ENCODE results near the gene GLS.

Gene GLS

DNA sequence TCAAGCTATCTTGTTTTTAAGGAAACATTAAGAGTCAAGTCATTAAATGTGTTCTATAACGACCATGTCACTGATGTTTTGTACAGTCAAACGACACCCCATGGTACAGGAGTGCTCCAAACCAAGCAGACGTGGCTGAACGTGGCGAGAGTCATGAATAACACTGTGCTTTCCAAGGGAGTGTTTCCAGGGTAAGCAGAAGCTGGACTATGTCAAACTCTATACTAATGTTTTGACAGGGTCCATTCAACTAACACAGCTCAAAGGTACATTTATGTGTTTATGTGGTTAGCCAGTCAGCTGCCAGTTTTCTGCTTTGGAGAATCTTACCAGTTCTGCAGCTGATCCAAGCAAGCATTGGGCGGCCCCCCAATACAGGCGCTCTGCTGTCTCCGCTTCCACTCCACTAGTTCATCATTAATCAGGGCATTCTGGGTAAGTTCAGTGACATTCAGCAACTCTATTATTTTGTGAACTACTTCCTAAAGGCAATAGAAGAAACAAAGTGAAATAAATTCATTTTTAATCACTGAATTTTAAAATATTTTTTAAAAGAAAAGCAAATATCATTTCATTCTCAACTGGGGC is 117.0 kb downstream of the GLS start:
- DNase-seq = no peak

DNA sequence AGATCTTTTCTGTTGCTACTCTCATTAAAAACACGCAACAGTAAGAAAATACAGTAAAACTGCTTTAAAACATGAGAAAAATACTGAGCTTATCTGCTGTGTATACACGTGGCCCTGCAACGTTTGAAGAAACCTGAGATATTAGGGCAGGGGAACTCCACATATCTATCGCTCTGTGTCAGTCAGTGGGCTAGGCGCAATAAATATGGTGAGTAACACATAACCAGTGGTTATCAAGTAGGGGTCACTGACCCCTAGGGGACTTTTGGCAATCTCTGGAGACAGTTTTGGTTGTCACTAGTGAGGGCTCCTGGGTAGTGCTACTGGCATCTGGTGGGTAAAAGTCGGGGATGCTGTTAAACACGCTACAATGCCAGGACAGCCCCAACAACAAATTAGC is 118.4 kb downstream of the GLS start:
- DNase-seq = no peak

DNA sequence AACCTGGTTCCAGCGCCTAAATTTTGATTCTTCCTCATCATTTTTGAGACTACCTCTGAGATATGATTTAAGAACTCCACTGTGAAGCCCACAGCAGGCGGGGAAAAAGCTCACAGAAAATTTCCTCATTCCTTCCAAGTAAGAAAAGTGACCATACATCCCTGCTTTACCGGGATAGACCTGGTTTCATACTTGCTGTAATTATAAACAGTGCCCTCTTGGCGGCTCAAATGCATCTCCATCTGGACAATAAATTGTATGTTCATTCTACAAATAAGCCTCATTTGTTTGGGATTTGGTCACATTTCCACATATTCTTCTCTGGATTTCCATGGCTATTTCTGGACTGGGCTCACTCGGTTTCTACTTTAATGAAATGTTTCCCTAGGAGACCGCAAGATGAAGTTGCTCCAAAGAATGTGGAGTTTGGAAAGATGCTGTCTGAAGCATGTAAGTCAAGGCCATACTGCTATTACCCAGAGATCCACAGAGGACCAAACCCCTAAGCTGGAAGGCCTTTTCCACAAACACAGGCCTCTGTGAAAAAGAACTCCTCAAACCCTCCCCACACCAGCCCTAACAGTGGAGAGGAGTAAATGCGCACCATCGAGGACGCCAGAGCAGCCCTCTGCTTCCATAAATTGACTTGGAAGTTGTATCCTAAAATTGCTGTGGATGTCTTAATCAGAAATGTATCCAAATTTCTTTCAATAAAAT is 119.5 kb downstream of the GLS start:
- no peak for DNase-seq

DNA sequence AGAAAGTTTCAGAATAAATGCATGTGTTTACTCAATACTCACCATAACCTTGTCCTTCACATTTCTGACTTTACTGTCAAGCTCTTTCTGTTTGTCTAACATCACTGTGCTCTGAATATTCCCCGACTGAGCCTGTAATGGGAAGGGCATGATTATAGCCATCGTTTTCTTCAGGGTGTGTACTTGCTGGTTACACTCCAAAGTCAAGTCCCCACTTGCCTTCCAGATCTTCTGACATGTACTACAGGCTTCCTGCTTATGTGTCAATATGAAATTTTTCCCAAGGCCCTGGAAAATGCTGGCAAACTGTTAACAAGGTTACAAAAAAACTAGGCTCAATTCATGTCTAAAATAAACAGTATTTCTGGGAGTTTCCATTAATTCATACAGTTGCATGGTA is 120.4 kb downstream of the GLS start:
- DNase-seq = no peak

DNA sequence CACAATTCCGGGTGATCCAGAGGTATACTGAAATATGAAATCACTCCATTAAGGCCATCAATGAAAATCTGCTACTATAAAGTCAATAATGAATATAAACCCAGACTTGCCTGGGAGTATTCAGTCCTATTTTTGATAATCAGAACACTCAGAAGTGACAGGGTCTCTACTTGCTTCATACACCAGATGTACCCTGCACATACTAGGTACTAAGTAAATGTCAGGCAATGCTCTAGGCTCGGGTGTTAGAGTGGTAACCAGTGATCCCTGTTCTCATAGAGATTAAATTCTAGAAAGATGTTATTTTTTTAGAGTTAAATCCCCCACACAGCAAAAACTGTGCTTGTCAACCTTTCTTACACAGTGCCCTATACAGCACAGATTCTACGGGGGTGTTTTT is 121.0 kb downstream of the GLS start:
- DNase-seq = no peak

DNA sequence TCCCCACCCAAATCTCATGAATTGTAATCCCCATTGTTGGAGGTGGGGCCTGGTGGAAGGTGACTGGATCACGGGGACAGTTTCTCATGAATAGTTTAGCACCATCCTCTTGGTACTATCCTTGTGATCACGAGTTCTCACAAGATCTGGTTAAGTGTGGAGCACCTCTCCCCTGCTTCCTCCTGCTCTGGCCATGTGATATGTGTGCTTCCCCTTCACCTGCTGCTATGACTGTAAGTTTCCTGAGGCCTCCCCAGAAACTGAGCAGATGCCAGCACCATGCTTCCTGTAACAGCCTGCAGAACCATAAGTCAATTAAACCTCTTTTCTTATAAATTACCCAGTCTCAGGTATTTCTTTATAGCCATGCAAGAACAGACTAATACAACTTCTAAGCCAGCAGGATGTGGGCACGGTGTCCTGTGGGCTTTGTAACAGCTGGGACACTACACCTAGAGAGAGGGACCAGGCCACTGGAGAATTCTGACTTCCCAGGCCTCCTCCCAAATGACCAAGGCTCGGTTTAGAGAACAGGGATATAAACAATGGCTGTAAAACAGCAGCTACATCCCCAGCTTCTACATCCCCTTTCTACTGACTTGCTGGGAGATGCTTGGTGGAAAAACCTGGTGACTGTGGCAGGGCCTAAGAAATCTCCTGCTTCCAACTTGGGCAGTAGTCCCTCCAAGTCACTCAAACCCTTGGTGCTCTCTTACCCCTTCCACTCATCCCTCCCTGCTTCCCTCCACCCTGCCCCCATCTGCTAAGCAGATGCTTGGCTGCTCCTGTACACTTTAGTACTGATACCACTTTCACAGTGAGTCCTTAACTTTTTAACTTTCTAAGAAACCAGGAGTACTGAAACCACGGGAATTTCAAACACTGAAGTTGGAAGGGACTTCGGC is 123.0 kb downstream of the GLS start:
- no peak for DNase-seq

DNA sequence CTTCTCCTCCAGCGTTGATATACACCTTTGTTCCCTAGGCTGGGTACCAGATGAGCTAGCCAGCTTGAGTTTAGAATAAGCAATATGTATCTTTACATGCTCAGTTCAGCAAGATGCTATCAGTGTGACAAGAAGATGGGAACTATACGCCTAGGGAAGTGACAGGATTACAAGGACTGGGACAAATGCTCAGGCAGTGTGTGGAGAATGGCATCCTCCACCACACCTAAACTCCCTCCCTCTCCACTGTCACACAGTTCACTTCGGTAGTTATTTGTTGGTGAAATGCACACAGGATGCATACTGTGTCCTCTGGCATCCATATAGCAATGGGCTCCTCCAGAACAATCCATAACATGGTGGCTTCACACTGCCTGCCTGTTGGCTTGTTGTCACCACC is 125.7 kb downstream of the GLS start:
- DNase-seq = no peak

DNA sequence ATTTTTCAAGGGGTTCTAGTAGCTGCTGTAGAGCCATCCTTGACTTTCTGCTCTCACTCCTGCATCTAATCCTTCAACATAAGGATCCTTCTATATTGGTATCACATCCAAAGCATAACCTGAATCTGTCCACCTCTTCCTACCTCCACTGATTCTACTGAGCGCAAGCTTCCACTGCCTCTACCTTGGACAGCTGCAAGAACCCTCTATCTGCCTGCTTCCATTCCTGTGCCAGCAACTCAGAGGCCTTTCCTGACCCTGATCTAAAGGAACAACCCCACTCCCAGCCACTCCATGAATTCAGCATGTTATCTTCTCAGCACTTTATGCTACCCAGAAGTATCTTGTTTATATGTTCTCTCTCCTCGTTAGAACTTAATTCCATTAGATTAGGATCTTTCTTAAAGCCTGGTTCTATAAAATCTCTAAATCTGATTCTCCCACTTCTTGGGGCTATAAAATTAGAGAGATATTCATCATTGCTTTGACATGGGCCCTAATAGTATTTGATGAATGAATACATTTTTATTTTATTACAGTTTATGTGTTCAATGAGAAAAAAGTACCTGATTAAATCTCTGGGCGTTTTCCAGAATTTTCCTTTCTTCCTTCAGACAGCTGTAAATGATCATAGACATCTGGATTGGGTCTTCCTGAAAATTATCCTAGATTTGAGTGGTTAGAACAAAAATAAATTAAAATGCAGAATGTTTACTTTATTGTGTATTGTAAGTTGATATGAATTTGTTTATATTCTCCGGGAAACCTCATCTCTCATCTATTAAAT is 126.6 kb downstream of the GLS start:
- no peak for DNase-seq

DNA sequence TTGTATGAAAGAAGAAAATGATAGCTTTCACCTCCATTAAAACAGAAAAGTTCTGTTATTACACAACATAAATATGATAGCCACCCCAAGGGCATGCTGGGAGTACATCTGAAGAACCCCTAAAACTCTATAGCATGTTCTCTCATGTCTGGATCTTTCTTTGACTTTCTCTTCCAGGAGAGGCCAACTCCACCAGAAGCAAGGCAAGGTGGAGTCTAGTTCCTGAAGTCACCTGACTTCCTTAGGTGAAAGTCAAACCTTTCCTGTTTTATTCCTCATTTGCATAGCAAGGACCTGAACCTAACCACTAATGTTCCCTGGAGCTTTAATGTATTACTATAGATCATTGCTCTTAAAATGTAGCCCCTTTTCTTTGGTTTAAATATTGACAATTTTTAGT is 127.7 kb downstream of the GLS start:
- DNase-seq = no peak

DNA sequence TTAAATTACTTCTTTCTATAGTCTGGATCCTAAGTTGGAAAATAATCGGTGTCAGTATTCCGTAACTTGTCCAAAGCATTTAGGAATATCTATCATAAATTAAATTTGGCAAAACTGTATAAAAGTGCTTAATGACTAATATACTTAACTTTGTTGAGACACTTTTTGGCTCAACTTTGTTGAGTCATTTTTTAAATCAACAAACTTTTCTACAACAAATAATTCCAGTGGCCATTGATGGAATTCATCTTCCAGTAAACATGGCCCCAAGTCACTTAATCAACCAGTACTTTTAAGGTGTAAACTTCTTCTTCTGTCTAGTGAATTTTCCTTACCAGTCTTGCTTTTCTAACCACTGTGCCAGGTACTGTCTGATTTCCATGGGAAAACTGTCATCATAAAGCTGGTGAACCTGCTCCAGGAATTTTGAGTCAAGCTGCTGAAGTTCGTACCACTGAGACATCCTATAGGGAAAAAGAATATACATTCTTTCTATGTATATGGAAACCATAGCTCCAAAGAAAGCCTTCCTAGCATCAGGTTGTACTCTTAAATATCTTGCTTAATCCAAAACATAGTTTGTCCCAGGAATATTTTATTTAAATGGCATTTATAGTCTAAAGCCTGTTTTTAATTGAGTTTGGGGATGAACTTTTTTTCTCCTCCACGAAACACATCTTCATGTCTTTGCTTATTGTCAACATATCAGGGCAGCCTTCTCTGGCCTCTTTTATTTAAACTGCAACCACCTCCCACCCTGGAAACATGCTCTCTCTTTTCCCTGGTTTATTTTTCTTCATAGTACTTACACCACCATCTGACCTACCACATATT is 129.1 kb downstream of the GLS start:
- DNase-seq = no peak

DNA sequence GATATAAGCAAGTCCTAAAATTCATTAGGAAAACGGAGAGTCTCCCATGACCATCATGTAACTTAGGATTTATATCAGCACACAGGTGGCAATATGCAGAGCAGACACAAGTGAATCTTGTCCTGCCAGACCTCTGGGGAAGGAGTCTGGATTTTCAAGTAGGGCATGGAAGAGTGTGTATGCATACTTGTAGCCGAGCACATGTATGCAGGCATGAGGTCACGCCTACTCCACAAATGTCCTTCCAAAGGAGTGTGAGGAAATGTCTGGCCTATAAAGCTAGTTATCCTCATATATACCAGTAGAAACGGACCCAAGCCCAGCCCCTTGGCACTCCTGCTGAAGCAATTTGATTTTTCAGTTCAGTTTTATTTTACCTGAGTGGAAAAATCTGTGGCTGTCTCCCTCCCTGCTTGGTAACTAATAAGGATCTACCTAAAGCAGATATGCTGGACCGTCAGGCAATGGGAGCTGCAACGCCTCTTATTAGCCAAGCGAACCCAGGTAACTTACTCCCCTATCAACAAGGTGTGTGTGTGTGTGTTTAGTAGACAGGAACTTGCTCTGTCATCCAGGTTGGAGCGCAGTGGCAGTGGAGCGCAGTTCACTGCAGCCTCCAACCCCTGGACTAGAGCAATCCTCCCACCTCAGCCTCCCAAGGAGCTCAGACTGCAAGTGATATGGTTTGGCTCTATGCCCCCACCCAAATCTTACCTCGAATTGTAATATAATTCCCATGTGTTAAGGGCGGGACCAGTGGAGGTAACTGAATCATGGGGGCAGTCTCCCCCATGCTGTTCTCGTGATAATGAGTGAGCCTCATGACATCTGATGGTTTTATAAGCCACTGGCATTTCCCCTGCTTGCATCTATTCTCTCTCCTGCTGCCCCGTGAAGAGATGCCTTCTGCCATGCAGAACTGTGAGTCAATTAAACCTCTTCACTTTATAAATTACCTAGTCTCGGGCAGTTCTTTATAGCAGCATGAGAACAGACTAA is 130.6 kb downstream of the GLS start:
- DNase-seq = no peak

DNA sequence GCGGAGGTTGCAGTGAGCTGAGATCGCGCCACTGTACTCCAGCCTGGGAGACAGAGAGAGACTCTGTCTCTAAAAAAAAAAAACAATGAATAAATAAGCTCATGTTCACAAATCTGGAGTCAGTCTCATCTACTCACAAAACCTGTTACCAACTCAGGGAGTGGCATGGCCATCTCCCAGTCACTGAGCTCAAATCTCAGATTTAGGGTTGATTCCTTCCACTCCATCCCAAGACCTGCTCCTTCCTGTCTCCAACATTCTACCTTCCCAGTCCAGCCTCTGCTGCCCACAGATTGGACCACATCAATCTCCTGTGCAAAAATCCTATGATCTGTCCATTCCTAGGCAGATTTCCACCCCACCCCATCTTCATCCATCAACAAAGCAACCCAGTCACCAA is 131.7 kb downstream of the GLS start:
- no peak for DNase-seq

DNA sequence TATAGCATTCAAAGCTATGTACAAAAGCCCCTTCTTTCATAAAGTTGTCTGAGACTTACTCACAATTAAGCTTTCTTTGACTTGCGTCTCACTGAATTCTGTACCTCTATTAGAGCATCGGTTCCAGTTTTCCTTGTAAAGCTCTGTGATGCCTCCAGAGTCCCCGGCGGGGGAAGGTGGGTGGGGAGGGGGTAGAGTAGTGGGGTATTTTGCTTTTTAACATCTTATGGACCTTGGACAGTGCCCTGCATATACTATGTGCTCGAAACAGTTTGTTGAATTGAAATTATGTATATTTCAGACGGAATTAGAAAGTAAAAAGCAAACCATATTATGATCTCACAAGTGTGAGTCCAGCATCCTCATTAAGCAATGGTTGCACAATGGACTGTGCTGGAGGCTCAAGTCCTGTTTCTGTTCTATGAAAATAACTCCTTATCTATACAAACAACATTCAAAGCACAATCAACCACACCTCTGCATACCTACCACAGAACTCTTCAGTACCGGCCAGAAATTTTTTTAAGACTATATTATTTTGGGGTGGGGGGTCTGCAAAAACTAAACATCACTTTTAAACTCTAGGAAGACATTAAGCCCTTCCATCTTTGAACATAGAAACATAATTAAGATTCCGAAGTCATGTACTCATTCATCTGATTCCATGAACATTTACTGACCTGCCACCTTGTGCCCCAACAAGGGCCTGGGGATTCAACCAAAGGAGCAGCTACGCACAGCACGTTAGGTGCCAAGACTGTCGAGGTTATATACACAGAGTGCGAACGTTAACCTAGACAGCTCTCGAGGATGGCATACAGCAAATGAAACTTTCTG is 132.4 kb downstream of the GLS start:
- no peak for DNase-seq

DNA sequence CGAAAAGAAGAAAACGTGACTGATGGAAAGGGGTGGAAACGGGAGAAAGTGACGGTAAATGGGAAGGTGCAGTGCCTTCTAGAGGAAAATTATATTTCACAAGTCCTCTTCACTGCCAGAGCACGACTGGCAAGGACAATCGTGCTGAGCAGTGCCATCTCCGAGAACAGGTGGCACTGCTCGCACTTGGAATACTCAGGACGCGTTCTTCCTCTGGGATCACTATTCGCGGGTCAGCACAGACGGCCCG is 133.0 kb downstream of the GLS start:
- DNase-seq = no peak

DNA sequence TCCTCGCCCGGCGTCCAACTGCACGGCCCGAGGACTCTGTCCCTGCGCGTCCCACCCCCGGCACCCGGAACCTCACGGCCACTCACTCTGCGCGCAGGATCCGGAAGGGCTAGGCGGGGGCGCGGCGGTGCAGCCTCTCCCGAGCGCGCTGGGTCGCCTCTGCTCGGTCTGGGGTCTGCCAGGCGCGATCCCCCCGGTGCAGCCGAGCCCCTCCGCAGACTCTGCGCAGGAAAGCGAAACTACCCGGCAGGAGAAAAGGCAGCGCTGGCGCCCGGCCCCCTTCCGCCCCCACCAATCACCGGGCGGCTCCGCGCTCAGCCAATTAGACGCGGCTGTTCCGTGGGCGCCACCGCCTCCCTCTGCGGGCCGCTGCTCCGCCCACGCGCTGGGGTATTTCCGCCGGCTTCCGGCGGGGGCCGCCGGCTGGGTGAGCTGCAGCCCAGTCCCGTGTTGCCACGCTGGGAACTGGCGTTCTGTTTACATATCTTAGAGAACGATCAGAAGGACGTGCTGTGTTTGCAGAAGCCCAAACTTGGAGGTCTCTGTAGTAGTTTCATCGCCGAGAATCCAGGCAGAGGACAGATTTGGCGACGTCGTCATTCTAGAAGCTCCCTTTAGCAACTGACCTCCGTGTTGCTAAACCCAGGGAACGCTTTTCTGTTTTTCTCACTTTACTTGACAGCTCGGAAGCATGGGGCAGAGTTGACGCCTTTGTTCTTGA is 133.5 kb downstream of the GLS start, which contains the start of gene STAT1:
STAT1 (minus strand) TSS at position 240 of the 721 bp plus-strand sequence. CDS start 4,168 bp downstream, outside the sequence.
- DNase-seq = peak; percentile 89

DNA sequence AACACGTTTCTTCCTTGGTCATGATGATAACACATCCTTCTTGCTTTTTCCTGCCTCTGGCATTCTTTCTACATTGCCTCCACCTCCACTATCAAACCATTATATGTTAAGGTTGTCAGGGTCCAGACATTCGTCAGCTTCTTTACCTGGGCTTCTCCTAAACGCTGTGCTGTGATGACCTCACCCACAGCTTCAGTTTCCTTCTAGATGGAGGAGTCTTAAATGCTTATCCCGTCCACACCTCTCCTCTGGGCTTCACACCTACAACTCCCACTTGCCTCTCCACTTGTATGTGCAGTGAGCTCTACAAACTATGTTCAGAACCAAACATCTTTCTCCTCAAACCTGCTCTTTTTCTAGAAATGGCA is 134.0 kb downstream of the GLS start:
- no peak for DNase-seq
